ENCODE results near the gene LIM2.

DNA sequence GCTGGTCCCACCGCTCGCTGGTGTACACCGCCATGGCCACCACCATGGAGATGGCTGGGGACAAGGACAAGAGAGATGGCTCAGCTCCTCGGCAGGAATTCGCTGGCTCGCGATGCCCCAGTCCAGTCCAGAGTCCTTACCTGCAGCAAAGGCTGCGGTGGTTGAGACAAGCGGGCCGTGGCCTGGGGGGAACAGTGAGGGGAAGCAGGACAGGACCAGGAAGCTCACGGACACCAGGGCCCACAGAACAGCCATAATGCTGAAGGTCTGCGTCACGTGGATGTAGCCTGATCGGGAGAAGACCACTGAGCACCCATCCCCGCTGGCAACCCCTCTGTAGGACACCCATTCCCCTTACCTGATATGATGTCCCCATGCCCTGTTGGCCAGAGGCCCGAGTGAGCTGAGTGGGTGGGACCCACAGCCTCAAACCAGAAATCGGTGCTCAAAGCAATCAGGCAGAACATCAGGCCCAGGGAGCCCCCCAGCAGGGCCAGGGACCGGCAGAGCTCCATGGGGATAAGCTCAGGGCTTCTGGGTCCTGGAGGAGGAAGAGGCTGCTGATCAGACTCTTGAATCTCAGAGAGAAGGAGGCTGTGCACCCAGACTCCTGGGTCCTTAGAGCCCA is 15.6 kb downstream of the LIM2 start:
- TF ChIP-seq POLR2AphosphoS5 (IDR thresholded peaks at IDR 0.05; ENCODE audit: low read depth, low read length) (no peak), SIN3A (IDR thresholded peaks at IDR 0.05; ENCODE audit: borderline replicate concordance, insufficient read depth, low read length) (no peak)
